HG02678 (cell line): ENCODE data around the gene MRPL40.

Source experiments
- ATAC-seq: cut with Tn5 transposase; IDR thresholded peaks from one replicate; pipeline ENCODE4 v1.9.1; 2021; ENCODE audit warnings: mild to moderate bottlenecking, moderate library complexity; ENCODE audit not compliant: unreplicated experiment

MRPL40 gene

DNA sequence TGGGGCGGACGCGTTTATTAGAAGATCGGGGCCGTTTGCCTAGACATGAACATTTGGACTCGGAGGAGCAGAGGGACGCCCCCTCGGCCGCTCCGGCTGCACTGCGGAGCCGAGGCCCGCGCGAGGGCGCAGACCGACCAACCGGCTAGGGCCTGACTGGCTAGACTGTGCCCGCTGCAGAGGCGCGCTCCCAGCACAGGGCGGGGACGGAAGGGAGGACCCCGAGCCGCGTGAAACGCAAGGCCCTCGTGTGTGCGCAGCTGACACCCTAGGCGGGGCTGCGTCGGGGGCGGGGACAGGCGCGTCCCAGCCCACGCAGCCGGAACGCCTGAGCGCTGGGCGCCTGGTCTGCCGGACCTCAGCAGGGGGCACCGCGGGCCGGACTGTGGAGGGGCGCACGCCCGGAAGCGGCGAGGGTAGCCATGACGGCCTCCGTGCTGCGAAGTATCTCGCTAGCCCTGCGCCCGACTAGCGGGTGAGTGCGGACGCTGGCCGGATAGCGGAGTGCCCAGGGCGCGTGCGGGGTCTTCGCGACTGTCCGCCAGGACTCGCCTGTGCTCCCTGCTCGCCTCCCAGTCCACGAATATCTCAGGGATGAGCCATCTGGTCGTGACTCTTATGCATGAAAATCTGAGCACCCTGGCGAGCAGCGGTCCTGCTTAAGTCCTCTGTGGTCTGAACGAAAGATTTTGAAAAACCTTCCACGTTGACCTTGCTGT, at the start of gene MRPL40:
Gene MRPL40, plus strand, starts transcription at position 413 of the 719 bp plus-strand sequence. Its CDS starts 10 bp downstream, at position 423.
- ATAC-seq, result peak; percentile 76

DNA sequence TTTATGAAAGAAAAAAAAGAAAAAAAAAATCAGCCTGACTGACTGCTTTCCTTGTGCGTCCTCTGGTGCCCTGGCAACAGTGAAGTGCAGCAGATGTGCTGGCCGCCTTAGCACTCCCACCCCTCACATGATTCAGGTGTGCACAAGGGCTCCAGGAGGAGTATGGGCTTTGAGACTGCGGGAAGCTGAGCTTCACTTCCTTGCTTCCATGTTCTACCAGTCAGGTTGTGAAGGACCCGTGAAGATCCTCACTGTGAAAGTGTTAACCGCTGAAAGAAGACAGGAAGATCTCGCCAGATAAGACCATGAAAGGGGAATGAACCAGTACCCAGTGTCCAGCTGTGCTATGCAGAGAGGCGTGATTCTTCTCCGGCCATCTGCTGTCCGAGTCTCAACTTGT, 49.1 kb upstream of the MRPL40 start:
- ATAC-seq, result no peak

- no peak for ATAC-seq
Measured at GRCh38 chr22:19385221-19385906, 47.0 kb upstream of the MRPL40 start.

DNA sequence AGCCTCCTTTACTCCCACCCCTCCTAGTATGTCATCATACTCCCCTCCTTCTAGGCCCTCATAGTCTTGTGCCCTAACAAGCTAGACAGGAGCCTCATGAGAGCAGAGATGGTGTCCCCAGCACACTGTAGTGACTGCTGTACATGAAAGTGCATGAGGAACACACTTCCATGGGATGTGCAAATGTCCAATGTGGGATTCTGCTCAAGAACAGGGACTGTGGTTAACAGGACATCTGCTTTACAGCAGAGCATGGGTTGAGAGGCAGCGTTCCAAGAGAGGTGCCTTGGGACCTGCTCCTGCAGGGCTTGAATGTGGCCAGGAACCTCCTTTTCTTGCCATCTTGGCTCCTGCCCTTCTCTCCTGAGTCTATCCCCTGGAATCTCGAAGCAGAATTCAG, 46.1 kb upstream of the MRPL40 start:
- no peak for ATAC-seq

DNA sequence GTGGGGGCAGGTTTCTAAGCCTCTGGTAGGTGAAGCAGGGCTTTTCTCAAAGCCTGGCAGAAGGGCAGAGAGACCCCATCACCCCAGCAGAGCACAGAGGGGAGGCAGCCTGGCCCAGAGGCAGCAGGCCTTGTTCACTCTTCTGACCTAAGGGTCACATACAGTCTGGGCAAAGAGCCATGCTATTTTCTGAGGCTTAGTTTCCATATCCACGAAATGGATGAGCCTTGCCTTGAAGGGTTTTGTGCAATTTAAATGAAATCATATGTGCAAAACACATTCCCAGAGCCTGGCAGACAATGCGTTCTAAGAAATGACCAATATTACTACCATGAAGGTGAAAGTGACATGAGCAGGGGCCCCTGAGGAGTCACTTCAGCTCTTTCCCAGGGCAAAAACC, 45.3 kb upstream of the MRPL40 start:
- ATAC-seq, result no peak

GRCh38 chr22:19387575-19387974, 44.8 kb upstream of the MRPL40 start:
- no peak for ATAC-seq

DNA sequence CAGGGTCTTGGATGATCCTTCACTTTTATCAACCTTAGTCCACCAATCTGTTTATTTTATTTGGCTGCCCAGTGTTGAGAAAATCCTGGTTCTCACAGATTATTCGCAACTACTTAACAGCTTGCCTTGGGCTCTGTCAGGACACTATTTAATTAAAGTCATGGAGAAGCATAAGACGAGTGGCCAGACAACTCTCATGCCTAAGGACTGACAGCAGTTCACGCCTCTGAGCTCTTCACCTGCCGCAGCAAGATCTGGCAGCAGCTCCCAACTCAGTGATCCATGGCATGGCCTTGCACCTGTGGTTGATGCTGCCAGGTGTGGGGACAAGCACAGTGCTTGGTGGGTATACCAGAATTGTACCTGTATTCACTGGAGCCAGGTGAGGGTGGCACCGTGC, 38.6 kb upstream of the MRPL40 start:
- ATAC-seq, result no peak

GRCh38 chr22:19394274-19395050, 37.9 kb upstream of the MRPL40 start:
- ATAC-seq, result no peak

DNA sequence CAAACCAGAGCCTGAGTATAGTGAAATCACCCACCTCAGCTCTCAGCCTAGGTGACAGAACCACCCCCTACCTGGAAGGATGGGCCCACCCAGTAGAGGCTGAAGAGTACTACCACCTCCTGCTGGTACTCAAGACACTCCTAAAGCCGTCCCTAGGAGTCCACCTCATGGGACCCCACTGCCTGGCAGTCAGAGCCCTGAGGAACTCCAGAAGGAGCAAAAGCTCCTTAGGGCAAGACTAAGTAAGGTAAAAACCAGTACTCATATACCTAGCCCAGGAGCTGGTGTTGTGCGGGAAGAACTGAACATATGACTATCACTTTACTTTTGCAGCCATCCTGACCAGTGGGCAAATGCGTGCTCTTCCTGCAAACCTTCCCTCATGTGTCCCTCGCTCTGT, 37.1 kb upstream of the MRPL40 start:
- ATAC-seq, result no peak

- no peak for ATAC-seq
Measured at GRCh38 chr22:19396561-19396933, 35.8 kb upstream of the MRPL40 start.

GRCh38 chr22:19396934-19397733, 35.2 kb upstream of the MRPL40 start:
- ATAC-seq, result no peak

- ATAC-seq, result no peak
Measured at GRCh38 chr22:19397734-19398104, 34.6 kb upstream of the MRPL40 start.

DNA sequence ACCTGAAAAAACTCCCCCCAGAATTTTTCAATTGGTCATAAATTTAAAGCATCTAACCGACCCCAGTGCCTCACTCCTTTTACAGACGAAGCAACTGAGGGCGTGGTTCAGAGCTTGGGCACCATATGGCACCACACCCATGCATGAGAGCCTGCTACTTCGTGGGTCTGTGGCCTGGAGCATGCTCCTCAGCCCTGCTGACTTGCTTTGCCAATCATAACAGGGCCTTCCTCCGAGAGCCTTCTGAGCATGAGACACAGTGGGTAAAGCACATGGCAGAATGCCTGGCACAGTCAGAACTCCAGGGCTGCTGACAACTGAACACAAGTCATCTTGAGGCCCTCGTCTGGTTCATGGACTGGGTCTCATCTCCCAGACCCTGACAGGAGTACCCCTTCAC, 34.1 kb upstream of the MRPL40 start:
- ATAC-seq, result no peak

- no peak for ATAC-seq
Measured at GRCh38 chr22:19398652-19399051, 33.7 kb upstream of the MRPL40 start.

GRCh38 chr22:19400881-19401280, 31.5 kb upstream of the MRPL40 start:
- ATAC-seq, result no peak

DNA sequence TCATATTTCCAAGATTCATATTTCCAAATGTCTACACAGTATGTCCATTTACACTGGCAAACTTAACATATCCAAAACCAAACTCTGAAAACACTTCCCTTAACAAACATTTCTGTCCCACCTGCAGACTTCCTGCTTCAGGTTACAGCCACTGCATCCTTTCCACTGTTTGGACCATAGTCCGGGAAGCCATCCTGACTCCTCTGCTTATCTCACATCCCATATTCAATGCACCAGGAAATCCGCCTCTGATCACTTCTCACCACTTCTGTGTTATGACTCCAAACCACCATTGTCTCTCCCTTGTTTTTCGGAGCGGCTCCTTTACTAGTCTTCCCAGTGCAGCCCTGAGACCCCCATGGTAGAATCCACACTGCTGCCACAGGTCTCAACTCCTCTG, 30.9 kb upstream of the MRPL40 start:
- ATAC-seq, result no peak

GRCh38 chr22:19402642-19403191, 29.6 kb upstream of the MRPL40 start:
- no peak for ATAC-seq

GRCh38 chr22:19404676-19405075, 27.7 kb upstream of the MRPL40 start:
- ATAC-seq, result no peak

- no peak for ATAC-seq
Measured at GRCh38 chr22:19405133-19405532, 27.2 kb upstream of the MRPL40 start.

- no peak for ATAC-seq
Measured at GRCh38 chr22:19405652-19406051, 26.7 kb upstream of the MRPL40 start.

DNA sequence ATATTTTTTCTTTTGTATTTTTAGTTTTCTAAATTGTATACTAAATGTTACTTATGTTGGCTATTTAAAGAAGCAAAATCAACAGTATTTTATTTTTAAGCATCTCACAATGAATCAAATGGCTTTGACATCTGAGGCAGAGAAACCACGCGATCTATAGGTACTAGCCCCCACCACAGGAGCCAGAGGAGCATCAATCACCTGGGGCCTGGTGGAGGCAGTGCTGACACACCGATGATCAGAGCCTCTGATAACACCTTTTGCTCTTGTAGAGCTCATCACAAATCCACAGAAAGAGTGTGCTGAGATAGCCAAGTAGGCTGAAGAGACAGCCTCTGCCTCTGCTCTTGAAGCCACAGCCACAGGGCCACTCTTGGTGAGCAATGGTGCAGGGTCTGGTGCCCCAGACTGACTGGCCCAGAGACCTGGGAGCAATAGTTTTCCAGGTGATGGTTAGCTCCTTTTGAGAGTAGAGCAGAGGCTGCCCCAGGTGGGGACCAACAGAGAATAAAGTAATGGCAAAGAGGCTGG, 26.0 kb upstream of the MRPL40 start:
- ATAC-seq, result no peak
